ENCODE data around the gene TPRN.
A peak's percentile ranks its signal among the peaks of the same experiment; 100 is the strongest.
"Not testable (repeated sequence)": the region's sequence is repeated elsewhere in the genome, so short reads cannot be mapped to it uniquely, and the experiment has no call there.

The TPRN gene

GRCh38 chr9:137241490-137242268 is 41.1 kb upstream of the TPRN start:
- H3K36me3 ChIP-seq (ENCODE audit: control insufficient read depth, insufficient read depth, low read length): peaks cover 18% of the 10 kb centered on the region
- peak overlapping the region; percentile 82 for H3K4me3 ChIP-seq (ENCODE audit: low read length)
- H3K4me1 ChIP-seq (ENCODE audit: control insufficient read depth, insufficient read depth, low read length): peaks cover 56% of the 10 kb centered on the region
- peak overlapping the region; percentile 77 for H3K9ac ChIP-seq (ENCODE audit: low read length)
- peaks cover 6% of the 10 kb centered on the region for H3K27me3 ChIP-seq (ENCODE audit: control insufficient read depth, insufficient read depth, low read length)
- H3K9me3 ChIP-seq (ENCODE audit: control insufficient read depth, low read length): no peaks in the 10 kb centered on the region

- H3K27me3 ChIP-seq (ENCODE audit: control insufficient read depth, insufficient read depth, low read length): peaks cover 8% of the 10 kb centered on the region
- H3K9ac ChIP-seq (ENCODE audit: low read length): peak within 1 kb of the TSS; percentile 77
Observed at GRCh38 chr9:137240841-137241489, 40.4 kb upstream of the TPRN start, which contains the start of gene TUBB4B. Gene TUBB4B, plus strand, starts transcription at chr9:137241287. Its CDS starts 74 bp downstream, at chr9:137241361.

GRCh38 chr9:137240318-137240840 is 39.8 kb upstream of the TPRN start:
- H3K9ac ChIP-seq (ENCODE audit: low read length): peak overlapping the region; percentile 69
- peaks cover 64% of the 10 kb centered on the region for H3K4me1 ChIP-seq (ENCODE audit: control insufficient read depth, insufficient read depth, low read length)
- peaks cover 18% of the 10 kb centered on the region for H3K36me3 ChIP-seq (ENCODE audit: control insufficient read depth, insufficient read depth, low read length)

More at GRCh38 chr9:137240841-137241489, 40.4 kb upstream of the TPRN start, which contains the start of gene TUBB4B:
- H3K36me3 ChIP-seq (ENCODE audit: control insufficient read depth, insufficient read depth, low read length): peaks cover 18% of the 10 kb centered on the region
- peaks cover 63% of the 10 kb centered on the region for H3K4me1 ChIP-seq (ENCODE audit: control insufficient read depth, insufficient read depth, low read length)
- H3K9me3 ChIP-seq (ENCODE audit: control insufficient read depth, low read length): no peaks in the 10 kb centered on the region
- peak within 1 kb of the TSS; percentile 82 for H3K4me3 ChIP-seq (ENCODE audit: low read length)

GRCh38 chr9:137239541-137240200 is 39.1 kb upstream of the TPRN start:
- peaks cover 16% of the 10 kb centered on the region for H3K27me3 ChIP-seq (ENCODE audit: control insufficient read depth, insufficient read depth, low read length)
- H3K9ac ChIP-seq (ENCODE audit: low read length); H3K9me3 ChIP-seq (ENCODE audit: control insufficient read depth, low read length): not testable (repeated sequence)
- peaks cover 62% of the 10 kb centered on the region for H3K4me1 ChIP-seq (ENCODE audit: control insufficient read depth, insufficient read depth, low read length)
- peak overlapping the region; percentile 41 for H3K4me3 ChIP-seq (ENCODE audit: low read length)
- peaks cover 18% of the 10 kb centered on the region for H3K36me3 ChIP-seq (ENCODE audit: control insufficient read depth, insufficient read depth, low read length)

More at GRCh38 chr9:137240318-137240840, 39.8 kb upstream of the TPRN start:
- peaks cover 11% of the 10 kb centered on the region for H3K27me3 ChIP-seq (ENCODE audit: control insufficient read depth, insufficient read depth, low read length)
- no peaks in the 10 kb centered on the region for H3K9me3 ChIP-seq (ENCODE audit: control insufficient read depth, low read length)
- peak overlapping the region; percentile 41 for H3K4me3 ChIP-seq (ENCODE audit: low read length)

- H3K36me3 ChIP-seq (ENCODE audit: control insufficient read depth, insufficient read depth, low read length): peaks cover 9% of the 10 kb centered on the region
- peaks cover 27% of the 10 kb centered on the region for H3K27me3 ChIP-seq (ENCODE audit: control insufficient read depth, insufficient read depth, low read length)
- H3K4me3 ChIP-seq (ENCODE audit: low read length): no peak overlapping the region
- H3K9me3 ChIP-seq (ENCODE audit: control insufficient read depth, low read length): no peaks in the 10 kb centered on the region
- peak overlapping the region; percentile 48 for H3K9ac ChIP-seq (ENCODE audit: low read length)
- peaks cover 46% of the 10 kb centered on the region for H3K4me1 ChIP-seq (ENCODE audit: control insufficient read depth, insufficient read depth, low read length)
Observed at GRCh38 chr9:137237759-137238726, 37.5 kb upstream of the TPRN start.

- H3K27me3 ChIP-seq (ENCODE audit: control insufficient read depth, insufficient read depth, low read length): peaks cover 37% of the 10 kb centered on the region
- H3K9me3 ChIP-seq (ENCODE audit: control insufficient read depth, low read length): no peaks in the 10 kb centered on the region
- H3K4me3 ChIP-seq (ENCODE audit: low read length): no peak overlapping the region
- peaks cover under 1% of the 10 kb centered on the region for H3K36me3 ChIP-seq (ENCODE audit: control insufficient read depth, insufficient read depth, low read length)
- H3K9ac ChIP-seq (ENCODE audit: low read length): peak overlapping the region; percentile 48
- peaks cover 40% of the 10 kb centered on the region for H3K4me1 ChIP-seq (ENCODE audit: control insufficient read depth, insufficient read depth, low read length)
Observed at GRCh38 chr9:137236936-137237421, 36.4 kb upstream of the TPRN start.

- Histone ChIP-seq H3K27me3 (ENCODE audit: control insufficient read depth, insufficient read depth, low read length) (peaks cover 43% of the 10 kb centered on the region), H3K9ac (ENCODE audit: low read length) (peak overlapping the region; percentile 48), H3K4me1 (ENCODE audit: control insufficient read depth, insufficient read depth, low read length) (peaks cover 36% of the 10 kb centered on the region), H3K4me3 (ENCODE audit: low read length) (no peak overlapping the region), H3K36me3 (ENCODE audit: control insufficient read depth, insufficient read depth, low read length) (no peaks in the 10 kb centered on the region), H3K9me3 (ENCODE audit: control insufficient read depth, low read length) (no peaks in the 10 kb centered on the region)
Observed at GRCh38 chr9:137236238-137236935, 35.8 kb upstream of the TPRN start.

- Histone ChIP-seq H3K36me3 (ENCODE audit: control insufficient read depth, insufficient read depth, low read length) (no peaks in the 10 kb centered on the region), H3K4me1 (ENCODE audit: control insufficient read depth, insufficient read depth, low read length) (peaks cover 36% of the 10 kb centered on the region), H3K9me3 (ENCODE audit: control insufficient read depth, low read length) (no peaks in the 10 kb centered on the region), H3K4me3 (ENCODE audit: low read length) (no peak overlapping the region), H3K9ac (ENCODE audit: low read length) (no peak overlapping the region), H3K27me3 (ENCODE audit: control insufficient read depth, insufficient read depth, low read length) (peaks cover 46% of the 10 kb centered on the region)
Observed at GRCh38 chr9:137235424-137236237, 35.1 kb upstream of the TPRN start.

- H3K9me3 ChIP-seq (ENCODE audit: control insufficient read depth, low read length): no peaks in the 10 kb centered on the region
- peaks cover 36% of the 10 kb centered on the region for H3K4me1 ChIP-seq (ENCODE audit: control insufficient read depth, insufficient read depth, low read length)
- H3K4me3 ChIP-seq (ENCODE audit: low read length): no peak overlapping the region
- no peak overlapping the region for H3K9ac ChIP-seq (ENCODE audit: low read length)
- no peaks in the 10 kb centered on the region for H3K36me3 ChIP-seq (ENCODE audit: control insufficient read depth, insufficient read depth, low read length)
- H3K27me3 ChIP-seq (ENCODE audit: control insufficient read depth, insufficient read depth, low read length): peaks cover 49% of the 10 kb centered on the region
Observed at GRCh38 chr9:137234758-137235423, 34.4 kb upstream of the TPRN start.

All from mucosa of stomach (tissue), 1 donor.